T47D (cell line): ENCODE results near the gene ME1.

Experiments used
- DNase-seq, 2 experiments: peaks; one replicate each; pipeline versions ENCODE4 v3.0.0 to v3.0.0-alpha.2; 2011 to 2012; ENCODE audit warnings: low read depth in 1 of 2, low spot score in 1 of 2
- JUND ChIP-seq: IDR thresholded peaks from 2 replicates; pipeline ENCODE4 v1.6.1; 2012; ENCODE audit warnings: low read depth
- in situ Hi-C: cut with HindIII; loops from 2 replicates; pipeline ENCODE4 v1.10.0; 2016; ENCODE audit warnings: low sequenced_read_pairs, low pct_unique_long_range_greater_than_20kb

ME1 gene

DNA sequence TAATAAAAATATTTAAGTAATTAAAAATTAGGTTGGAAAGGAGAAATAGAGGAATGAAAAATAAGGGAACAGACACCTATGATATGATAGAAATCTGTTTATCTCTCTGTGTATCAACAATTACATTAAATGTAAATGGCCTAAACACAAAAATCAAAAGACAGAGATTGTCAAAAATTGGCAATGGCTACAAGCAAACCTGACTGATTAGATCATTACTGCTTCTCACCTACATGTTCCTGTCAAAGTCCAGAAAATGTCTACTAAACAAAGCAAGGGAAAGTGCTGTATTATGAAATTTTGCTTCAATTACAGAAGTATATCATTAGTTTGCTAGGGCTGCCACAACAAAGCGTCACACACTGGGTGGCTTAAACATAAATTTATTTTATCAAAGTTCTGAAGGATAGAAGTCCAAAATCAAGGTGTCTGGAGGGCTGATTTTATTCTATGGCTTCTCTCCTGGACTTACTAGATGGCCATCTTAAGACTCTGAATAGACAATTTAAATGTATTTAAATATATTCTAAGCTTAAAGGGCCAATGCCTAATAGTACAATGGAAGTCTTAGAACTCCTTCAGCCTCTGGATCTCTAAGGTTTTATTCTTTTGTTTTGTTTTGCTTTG lies 6.3 kb downstream of the ME1 start:
- no peak for DNase-seq
- TF ChIP-seq JUND = no peak
- in situ Hi-C loops = no loop called here

DNA sequence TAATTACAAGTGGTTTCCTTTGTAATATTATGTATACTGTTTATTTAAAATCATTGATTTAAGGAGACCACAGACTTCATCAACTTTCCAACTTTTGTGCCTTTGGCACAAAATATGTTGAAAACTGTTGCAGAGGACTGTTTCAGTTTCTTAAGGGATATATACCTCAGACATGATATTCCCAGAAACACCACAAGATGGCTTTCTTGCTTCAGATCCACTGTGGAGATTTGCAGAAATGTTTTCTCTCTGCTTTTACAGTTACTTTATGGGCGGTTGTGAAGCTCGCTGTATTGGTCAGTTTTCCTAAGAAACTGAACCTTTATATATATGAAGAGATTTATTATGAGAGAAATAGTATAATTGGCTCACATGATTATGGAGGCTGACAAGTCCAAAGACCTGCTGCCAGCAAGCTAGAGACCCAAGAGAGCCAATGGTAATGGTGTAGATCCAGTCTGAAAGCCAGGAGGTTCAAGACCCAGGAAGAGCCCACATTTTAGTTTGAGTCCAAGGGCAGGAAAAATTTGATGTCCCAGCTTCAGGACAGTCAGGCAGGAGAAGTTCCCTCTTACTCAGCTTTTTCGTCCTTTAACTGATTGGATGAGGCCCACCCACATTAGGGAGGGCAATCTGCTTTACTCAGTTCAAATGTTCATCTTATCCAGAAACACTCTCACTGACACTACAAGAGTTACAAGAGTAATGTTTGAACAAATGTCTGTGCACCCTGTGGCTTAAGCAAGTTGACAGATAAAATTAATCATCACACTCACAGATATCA lies 12.8 kb downstream of the ME1 start:
- TF ChIP-seq JUND = no peak
- peak; percentile 17 to 68 for DNase-seq
- in situ Hi-C loops = no loop called here

DNA sequence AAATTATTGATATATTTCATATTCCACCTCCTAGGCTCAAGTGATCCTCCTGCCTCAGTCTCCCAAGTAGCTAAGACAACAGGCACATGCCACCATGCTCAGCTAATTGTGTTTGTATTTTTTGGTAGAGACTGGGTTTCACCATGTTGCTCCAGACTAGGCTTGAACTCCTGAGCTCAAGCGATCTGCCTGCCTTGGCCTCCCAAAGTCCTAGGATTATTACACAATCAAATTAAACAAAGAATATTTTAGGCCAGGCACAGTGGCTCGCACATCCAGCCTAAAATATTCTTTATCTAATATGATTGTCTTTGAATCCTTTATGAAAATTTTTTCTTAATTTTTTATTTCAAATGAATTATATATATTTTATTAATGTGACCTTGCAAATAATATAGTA lies 17.8 kb downstream of the ME1 start:
- no peak for TF ChIP-seq JUND
- DNase-seq = no peak
- in situ Hi-C loops = no loop called here

DNA sequence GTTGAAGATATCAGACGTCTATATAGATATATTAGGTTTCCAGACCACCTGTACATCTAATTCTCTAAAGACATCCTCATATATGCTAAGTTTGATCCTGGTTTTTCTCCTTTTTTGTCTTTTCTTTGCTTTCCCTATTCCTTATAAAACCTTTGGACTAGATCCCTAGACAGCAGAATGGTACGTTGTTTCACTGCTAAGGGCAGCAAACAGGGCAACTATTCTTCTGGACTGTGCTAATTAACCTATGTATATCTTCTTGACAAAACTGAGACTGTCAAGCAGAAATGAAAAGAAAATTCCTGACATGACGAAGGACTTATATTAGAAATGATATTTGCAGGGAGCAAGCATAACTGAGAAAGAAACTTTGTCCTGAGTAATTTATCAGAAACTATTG lies 19.1 kb downstream of the ME1 start:
- DNase-seq = no peak
- TF ChIP-seq JUND = no peak
- in situ Hi-C loops = no loop called here

DNA sequence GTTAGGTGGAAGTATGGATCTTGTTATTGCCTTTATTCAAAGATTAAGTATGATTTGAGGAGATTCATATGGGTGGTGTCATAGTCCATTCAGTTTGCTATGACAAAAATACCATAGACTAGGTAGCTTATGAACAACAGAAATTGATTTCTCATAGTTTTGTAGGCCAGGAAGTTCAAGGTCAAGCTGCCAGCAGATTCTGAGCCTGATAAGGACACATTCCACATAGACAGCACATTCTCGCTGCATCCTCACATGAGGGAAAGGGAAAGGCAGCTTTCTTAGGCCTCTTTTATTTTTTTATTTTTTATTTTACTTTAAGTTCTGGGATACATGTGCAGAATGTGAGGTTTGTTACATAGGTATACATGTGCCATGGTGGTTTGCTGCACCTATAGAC lies 27.7 kb downstream of the ME1 start:
- TF ChIP-seq JUND = no peak
- no peak for DNase-seq
- in situ Hi-C loops = no loop called here

DNA sequence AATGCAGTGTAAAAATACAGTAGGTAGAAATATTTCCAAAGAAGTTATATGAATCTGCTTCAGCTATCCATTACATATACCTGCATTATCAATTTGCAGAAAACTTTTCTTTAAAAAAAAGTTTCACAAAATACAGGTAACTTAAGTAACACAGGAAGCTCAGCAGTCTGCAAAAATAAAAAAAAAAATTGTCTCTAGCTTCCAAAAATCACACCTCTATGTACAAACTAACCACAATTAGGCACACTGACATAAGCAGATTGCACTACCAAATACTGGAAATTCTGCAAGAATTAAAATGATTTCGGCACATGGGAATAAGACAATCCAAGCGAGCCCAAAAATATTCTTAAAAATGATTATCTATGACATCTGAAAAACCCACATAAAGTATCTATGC lies 41.2 kb downstream of the ME1 start:
- in situ Hi-C loops = no loop called here
- TF ChIP-seq JUND = no peak
- no peak for DNase-seq

DNA sequence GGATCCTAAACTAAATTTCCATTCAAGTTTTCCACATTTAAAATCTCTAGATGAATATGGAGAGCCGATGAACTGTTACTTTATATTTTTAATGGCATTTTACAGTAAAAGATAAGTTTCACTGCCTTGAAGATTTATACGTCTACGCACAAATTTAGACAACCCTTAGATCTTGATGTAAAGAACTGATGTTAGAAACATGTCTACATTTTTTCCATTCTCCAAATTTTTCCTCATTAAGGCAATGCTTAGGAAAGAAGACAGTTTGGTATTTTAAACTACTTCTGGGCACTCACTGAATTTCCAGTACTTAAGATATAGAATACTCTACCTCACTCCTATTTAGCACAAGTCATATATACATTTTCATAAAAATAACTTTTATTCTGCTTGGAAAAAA lies 45.4 kb downstream of the ME1 start:
- DNase-seq = no peak
- TF ChIP-seq JUND = no peak
- in situ Hi-C loops = no loop called here

DNA sequence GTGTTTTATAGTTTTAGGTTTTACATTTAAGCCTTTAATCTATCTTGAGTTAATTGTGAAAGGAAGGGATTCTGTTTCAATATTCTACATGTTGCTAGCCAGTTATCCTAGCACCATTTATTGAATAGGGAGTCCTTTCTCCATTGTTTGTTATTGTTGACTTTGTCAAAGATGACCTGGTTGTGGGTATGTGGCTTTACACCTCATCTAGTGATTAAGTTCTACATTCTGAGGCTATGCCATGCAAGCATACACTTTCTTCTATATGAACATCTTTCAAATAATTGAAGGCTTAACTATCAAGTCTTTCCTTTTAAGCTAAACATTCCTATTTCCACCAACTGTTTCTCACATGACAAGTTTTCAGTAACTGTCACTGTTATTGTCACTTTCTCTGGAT lies 46.1 kb downstream of the ME1 start:
- in situ Hi-C loops = no loop called here
- DNase-seq = no peak
- no peak for TF ChIP-seq JUND

DNA sequence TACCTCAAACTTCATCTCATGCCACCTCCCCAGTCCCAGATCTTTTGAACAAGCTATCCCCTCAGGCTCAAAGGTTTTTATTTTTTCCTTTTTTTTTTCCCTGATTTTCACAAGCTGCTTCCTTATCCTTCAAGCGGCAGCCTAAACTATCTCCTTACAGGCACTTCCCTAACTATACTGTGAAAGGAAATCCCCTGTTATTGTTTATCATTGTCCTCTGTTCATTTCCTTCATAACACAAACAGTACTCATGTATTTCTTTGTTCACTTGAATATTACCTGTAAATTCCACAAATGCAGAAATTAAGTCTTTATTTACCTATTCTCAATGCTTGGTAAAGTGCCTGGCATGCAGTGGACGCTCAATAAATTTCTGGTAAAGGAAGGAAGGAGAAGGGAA lies 48.9 kb downstream of the ME1 start:
- DNase-seq = no peak
- in situ Hi-C loops = no loop called here
- no peak for TF ChIP-seq JUND

DNA sequence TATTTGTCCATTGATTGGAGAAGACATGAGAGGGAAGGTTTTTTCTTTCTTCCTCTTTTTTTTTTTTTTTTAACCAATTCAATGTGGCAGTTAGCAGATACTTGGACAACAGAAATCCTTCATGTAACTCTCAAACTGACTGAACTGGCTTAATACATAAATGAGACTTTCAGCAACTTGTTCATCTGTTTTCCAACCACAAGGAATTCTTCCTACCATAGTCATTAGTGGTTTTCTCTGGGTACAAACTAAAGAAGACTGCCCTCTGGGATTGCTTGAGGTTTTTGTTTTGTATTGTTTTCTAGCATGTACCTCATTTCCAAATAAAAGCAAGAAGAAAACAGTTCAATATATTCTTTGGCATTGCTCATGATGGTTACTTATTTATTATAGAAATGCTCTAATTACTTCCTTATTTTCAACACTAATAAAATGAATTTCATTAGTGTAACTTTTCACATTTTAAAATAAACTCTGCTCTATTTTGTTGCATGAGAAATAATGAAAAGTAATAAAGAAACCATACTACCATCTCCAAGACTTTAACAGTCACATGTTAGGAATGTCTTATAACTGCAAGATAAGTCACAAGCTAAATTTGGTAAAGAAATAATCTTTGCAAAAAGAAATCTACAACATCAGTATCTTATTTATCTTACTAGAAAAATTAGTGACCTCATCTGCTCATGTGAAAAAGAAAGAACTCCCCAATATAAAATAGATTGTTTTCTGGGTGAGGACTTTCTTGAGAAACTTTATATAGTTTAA lies 52.0 kb downstream of the ME1 start:
- TF ChIP-seq JUND = no peak
- no peak for DNase-seq
- in situ Hi-C loops = no loop called here

DNA sequence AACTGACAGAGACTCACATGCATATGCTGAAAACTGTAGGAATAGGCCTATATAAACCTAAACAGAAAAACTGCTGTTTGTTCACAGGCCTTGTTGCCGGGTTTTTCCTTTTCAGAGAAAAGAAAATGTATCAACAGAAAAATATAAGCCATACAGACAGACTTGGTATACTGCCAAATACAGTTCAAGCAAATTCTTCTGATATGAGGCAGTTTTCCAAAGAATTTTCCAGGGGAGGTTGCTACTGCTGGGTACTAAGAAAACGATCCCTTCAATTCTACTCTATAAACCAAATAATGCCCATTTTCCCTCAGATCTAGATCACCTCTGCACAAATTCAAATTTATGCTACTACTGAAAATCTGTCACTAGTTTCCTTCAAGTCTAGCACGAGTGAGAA lies 59.4 kb downstream of the ME1 start:
- in situ Hi-C loops = no loop called here
- DNase-seq = no peak
- TF ChIP-seq JUND = no peak

DNA sequence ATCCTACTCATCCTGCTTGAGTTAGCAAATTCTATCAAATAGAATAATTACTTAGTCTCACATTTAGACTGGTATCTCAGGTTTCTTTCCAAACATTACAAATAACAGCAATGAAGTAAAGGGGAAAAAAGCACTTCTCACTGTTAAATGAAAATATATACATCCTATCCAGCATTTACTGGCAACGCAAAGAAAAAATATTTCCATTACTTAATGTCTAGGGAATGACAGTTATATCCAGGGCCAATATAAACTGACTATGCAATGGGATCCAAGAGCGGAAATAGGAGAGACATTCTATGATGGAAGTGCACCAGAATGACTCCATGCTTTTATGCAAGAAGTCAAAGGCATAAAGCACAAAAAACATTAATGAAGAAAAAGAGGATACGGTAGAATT lies 60.3 kb downstream of the ME1 start:
- in situ Hi-C loops = no loop called here
- TF ChIP-seq JUND = no peak
- DNase-seq = no peak

DNA sequence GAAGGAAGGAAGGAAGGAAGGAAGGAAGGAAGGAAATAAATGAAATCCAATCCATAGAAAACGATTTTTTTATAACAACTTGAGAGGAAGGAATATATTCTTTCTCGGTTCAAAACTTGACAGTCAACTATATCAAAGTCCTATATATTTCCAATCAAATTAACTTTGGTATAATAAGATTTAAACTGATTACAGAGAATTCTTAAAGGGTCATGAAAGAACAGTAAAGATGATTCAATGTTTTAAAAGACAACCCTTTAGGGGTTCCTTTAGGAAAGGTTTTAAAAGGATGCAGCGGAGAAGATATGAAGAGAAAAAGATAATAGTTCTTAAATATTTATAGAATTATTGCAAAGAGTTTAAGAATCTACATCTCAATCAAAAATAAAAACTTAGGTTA lies 61.2 kb downstream of the ME1 start:
- no peak for TF ChIP-seq JUND
- no peak for DNase-seq
- in situ Hi-C loops = no loop called here
